ENCODE data around the gene CADPS2.

The CADPS2 gene

DNA sequence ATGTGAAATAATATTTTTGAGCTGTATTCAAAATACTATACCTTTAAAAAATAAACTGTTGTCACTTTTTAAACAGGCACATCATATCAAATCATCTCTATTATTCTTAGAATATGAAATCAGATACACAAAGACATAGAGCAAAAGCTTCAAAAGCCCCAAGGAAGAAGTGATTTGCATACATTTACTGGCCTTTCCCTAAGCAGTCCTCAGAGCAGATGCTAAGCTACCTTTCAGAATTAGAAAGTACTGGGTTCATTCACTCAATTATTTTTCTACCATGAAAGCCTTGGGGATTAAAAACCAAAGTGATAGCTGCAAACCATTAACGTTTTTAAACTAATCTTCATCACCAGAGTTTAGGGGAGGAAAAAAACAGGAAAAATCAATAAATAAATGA, 127.8 kb downstream of the CADPS2 start:
- DNase-seq (ENCODE audit: extremely low read depth, low read depth), result no peak
- TF ChIP-seq, protein P1, sequence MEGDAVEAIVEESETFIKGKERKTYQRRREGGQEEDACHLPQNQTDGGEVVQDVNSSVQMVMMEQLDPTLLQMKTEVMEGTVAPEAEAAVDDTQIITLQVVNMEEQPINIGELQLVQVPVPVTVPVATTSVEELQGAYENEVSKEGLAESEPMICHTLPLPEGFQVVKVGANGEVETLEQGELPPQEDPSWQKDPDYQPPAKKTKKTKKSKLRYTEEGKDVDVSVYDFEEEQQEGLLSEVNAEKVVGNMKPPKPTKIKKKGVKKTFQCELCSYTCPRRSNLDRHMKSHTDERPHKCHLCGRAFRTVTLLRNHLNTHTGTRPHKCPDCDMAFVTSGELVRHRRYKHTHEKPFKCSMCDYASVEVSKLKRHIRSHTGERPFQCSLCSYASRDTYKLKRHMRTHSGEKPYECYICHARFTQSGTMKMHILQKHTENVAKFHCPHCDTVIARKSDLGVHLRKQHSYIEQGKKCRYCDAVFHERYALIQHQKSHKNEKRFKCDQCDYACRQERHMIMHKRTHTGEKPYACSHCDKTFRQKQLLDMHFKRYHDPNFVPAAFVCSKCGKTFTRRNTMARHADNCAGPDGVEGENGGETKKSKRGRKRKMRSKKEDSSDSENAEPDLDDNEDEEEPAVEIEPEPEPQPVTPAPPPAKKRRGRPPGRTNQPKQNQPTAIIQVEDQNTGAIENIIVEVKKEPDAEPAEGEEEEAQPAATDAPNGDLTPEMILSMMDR (IDR thresholded peaks at IDR 0.05; ENCODE audit: low read depth, low read length), result no peak

DNA sequence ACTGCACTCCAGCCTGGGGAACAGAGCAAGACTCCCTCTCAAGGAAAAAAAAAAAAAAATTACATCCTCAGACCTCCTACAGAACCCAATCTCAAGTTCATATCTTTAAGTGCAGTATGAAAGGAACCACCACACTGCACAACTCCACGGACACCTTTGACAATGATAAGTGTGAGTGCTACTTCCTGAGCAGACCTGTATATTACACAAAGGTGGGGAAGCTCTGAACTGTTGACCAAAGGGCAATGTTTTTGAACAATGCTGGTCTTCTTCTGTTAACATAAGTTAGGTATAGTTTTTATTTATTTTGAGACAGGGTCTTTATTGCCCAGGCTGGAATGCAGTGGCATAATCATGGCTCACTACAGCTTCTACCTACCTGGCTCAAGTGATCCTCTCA, 129.4 kb downstream of the CADPS2 start:
- DNase-seq (ENCODE audit: extremely low read depth, low read depth), result no peak
- TF ChIP-seq, protein P1 (IDR thresholded peaks at IDR 0.05; ENCODE audit: low read depth, low read length), result no peak

DNA sequence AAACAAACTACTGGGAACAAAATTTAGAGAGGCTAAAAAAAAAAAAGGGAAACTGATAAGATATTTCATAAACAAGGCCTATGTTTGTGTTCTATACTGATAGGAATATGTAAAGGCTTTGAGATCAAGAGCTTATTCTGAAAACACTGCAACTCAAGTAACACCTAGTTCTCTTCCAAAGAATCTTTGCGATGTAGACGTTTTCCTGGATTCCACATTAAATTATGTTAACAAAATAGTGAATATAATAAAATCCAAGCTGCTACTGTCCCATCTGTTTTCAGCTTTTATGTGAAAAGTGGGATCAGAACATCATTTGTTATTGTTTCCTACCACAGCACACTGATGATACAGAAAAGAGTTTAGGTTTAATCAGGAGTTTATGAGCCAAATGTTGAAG, 130.6 kb downstream of the CADPS2 start:
- DNase-seq (ENCODE audit: extremely low read depth, low read depth), result no peak
- TF ChIP-seq, protein P1 (IDR thresholded peaks at IDR 0.05; ENCODE audit: low read depth, low read length), result no peak

DNA sequence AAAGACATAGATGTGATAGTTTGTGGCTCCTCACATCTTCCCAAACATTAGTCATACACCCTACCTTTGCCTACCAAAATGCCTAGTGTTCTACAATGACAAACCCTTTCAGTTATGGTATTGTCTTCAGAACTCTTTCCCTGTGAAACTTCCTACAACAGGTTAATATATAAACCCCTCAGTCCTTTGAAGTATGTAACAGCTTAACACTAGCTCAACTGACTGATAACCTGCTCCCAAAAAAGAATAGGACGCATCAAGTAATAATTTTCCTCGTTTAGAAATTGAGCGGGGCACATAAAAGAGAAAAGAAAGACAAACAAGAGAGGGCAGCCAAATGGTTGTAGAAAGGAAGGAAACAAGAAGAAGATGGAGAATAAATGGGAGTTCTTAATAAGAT, 133.7 kb downstream of the CADPS2 start:
- TF ChIP-seq, protein P1 (IDR thresholded peaks at IDR 0.05; ENCODE audit: low read depth, low read length), result no peak
- no peak for DNase-seq (ENCODE audit: extremely low read depth, low read depth)

DNA sequence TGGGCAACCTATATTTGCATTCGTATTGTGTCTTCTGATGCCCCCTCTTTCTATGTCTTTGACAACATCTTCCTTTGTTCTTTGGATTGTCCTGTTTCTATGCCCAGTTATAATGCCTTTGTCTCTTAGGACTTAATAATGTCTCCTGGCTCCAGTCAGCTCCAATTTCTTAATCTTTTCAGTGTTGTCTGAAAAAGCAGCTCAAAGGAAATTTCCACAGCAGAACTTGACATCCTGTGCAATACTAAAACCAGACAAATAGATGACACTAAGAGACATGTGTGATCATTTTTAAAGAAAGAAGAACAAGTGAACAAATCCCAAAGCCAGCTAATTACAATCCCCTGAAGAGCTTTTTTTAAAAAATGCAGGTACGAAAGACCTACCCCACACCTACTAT, 135.9 kb downstream of the CADPS2 start:
- DNase-seq (ENCODE audit: extremely low read depth, low read depth), result no peak
- TF ChIP-seq, protein P1 (IDR thresholded peaks at IDR 0.05; ENCODE audit: low read depth, low read length), result no peak

DNA sequence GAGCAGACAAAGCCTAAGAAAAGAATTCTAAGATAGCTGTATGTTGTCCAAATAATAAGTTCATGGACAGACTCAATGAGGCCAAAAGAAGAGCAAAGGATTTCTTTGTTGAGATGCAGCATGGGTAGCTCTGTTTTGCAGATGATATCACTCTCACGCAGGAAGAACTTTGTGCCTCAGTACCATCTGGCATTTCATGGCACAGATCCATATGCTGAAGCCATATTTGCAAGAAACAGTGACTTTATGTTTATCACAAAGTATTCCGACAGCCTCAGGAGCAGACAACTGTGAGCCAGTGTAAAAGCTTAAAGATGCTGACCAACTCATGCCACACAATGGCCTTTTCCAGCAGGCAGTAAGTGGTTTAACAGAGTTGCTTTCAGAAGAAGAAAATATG, 138.1 kb downstream of the CADPS2 start:
- TF ChIP-seq, protein P1 (IDR thresholded peaks at IDR 0.05; ENCODE audit: low read depth, low read length), result no peak
- DNase-seq (ENCODE audit: extremely low read depth, low read depth), result no peak

DNA sequence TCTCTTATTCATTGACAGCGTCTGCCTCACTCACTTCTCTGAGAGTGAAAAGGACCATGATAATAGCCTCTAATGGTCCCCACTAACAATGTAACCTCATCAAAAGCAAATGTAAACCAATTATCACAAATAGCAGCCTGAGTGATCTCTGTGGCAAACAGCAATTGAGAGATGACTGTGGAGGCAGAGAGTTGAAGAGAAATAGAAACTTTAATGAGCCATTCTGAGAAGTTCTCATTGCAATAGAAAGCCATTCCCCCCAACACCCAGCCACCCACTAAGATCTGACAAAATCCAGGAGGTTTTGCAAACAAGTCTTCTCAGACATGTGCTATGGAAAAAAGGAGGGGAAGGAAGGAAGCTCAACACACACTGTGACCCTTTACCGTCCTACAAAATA, 139.3 kb downstream of the CADPS2 start:
- TF ChIP-seq, protein P1 (IDR thresholded peaks at IDR 0.05; ENCODE audit: low read depth, low read length), result no peak
- no peak for DNase-seq (ENCODE audit: extremely low read depth, low read depth)

All from AG09319 (cell line).